Kidney (tissue), 14 donors: ENCODE data around the gene ALPL. TPM values are rescaled to one million over a fixed set of nuclear protein-coding genes. Genes with fewer than 3 reads are reported as not detected.

ENCODE experiments used
- DNase-seq, 5 donors: peaks; one replicate each; pipeline ENCODE4 v3.0.0-alpha.2; 2013 to 2020
- FAIRE-seq: peaks from 2 replicates; lab custom pipeline; 2012; peaks lifted over from hg19 to GRCh38; lab: Jason Lieb, UNC
- H3K27ac ChIP-seq, 2 donors: one replicate each; pipeline ENCODE4 v1.7.0; 2013; ENCODE audit warnings: low read depth in 2 of 2, low read length in 2 of 2, inconsistent platforms in 1 of 2
- H3K27me3 ChIP-seq: one replicate; pipeline ENCODE4 v1.7.1; 2013; ENCODE audit warnings: low read length, inconsistent platforms; ENCODE audit not compliant: control insufficient read depth, insufficient read depth
- H3K36me3 ChIP-seq, 3 donors: one replicate each; pipeline versions ENCODE4 v1.7.0 to v1.7.1; 2013; ENCODE audit warnings: low read length in 3 of 3, control low read depth in 1 of 3, inconsistent platforms in 1 of 3; ENCODE audit not compliant: insufficient read depth in 3 of 3, control insufficient read depth in 2 of 3
- H3K4me1 ChIP-seq, 3 donors: one replicate each; pipeline versions ENCODE4 v1.7.0 to v1.7.1; 2013; ENCODE audit warnings: low read length in 3 of 3, inconsistent platforms in 1 of 3, low read depth in 1 of 3; ENCODE audit not compliant: control insufficient read depth in 2 of 3, insufficient read depth in 2 of 3
- H3K4me3 ChIP-seq, 3 donors: one replicate each; pipeline versions ENCODE4 v1.7.0 to v1.8.1; 2013; ENCODE audit warnings: low read length in 3 of 3, control low read depth in 1 of 3, inconsistent platforms in 1 of 3
- H3K9ac ChIP-seq, 3 donors: one replicate each; pipeline versions ENCODE4 v1.7.0 to v1.7.1; 2013; ENCODE audit warnings: low read length in 3 of 3, control low read depth in 1 of 3, inconsistent platforms in 1 of 3
- H3K9me3 ChIP-seq, 3 donors: one replicate each; pipeline versions ENCODE4 v1.7.0 to v1.7.1; 2013; ENCODE audit warnings: low read length in 3 of 3, control low read depth in 1 of 3, inconsistent platforms in 1 of 3; ENCODE audit not compliant: control insufficient read depth in 2 of 3, insufficient read depth in 1 of 3
- CTCF ChIP-seq: IDR thresholded peaks from 3 replicates; pipeline ENCODE4 v1.5.1; 2012; ENCODE audit warnings: mild to moderate bottlenecking, moderate library complexity, borderline replicate concordance; ENCODE audit not compliant: insufficient read depth; ENCODE audit errors: extremely low read depth
- intact Hi-C: fragments of 100-400 bp; cut with DNase I; formaldehyde crosslinking; loops from one replicate; pipeline ENCODE4 v1.11.1; 2022
- polyA plus RNA-seq: library from polyadenylated mRNA; stranded (reverse); fragments of 350-450 nt; fragmentation: Illumina TruSeq; extraction: RNeasy Lipid Tissue Mini Kit (QIAGEN cat#74804); gene quantifications from one replicate; pipeline ENCODE4 v1.2.3, GENCODE V29; 2014; ENCODE audit warnings: low read depth, low replicate concordance; ENCODE audit not compliant: insufficient read depth
- total RNA-seq: library from RNA; stranded (reverse); fragmentation: NEBNext Ultra II Directional; extraction: Animal tissue kit (Norgen Biotek cat#: 25700); gene quantifications from one replicate; pipeline ENCODE4 v1.2.1, GENCODE V29; 2021
- donor health status: control.
- donor health status: control.
- donor health status: control.
- donor health status: control.
- donor health status: control.
- donor health status: DM: yes; HTN: yes; CAD: no.
- donor health status: Normal renal cell carcinoma (clear cell type).

ALPL gene
- total and polyA plus RNA-seq, 2 donors from 2014 or later, result 8.4 to 133 TPM

GRCh38 chr1:21568006-21568746, 59.0 kb downstream of the ALPL start:
- H3K4me1 ChIP-seq, result peaks cover 0 to 11% (median 5%) of the 10 kb centered on the region in 3 donors
- H3K27me3 ChIP-seq, result no peaks in the 10 kb centered on the region
- FAIRE-seq, result no peak
- TF ChIP-seq CTCF, result no peak
- no peak overlapping the region for H3K4me3 ChIP-seq
- peak in 1 of 5 donors; percentile 46 for DNase-seq
- H3K36me3 ChIP-seq, result no peaks in the 10 kb centered on the region
- peaks cover 0 to 3% (median 0%) of the 10 kb centered on the region in 3 donors for H3K9me3 ChIP-seq
- H3K9ac ChIP-seq, result no peak overlapping the region
- intact Hi-C loops, result no loop called here
- H3K27ac ChIP-seq, result no peak overlapping the region

- Histone ChIP-seq H3K4me1 (peaks cover 0 to 11% (median 5%) of the 10 kb centered on the region in 3 donors), H3K27ac (no peak overlapping the region), H3K9ac (no peak overlapping the region), H3K4me3 (no peak overlapping the region), H3K9me3 (peaks cover 0 to 3% (median 0%) of the 10 kb centered on the region in 3 donors), H3K36me3 (no peaks in the 10 kb centered on the region), H3K27me3 (no peaks in the 10 kb centered on the region)
- no peak for TF ChIP-seq CTCF
- intact Hi-C loops, result no loop called here
- DNase-seq (peak in 1 of 5 donors; percentile 45), FAIRE-seq (no peak)
Measured at GRCh38 chr1:21568809-21569385, 59.7 kb downstream of the ALPL start.

- DNase-seq (peak in 2 of 5 donors; percentile 45 to 59), FAIRE-seq (no peak)
- TF ChIP-seq CTCF, result no peak
- Histone ChIP-seq H3K4me3 (no peak overlapping the region), H3K9ac (no peak overlapping the region), H3K27ac (peak overlapping the region in 1 of 2 donors; percentile 51), H3K36me3 (no peaks in the 10 kb centered on the region), H3K27me3 (no peaks in the 10 kb centered on the region), H3K4me1 (peaks cover 0 to 10% (median 5%) of the 10 kb centered on the region in 3 donors), H3K9me3 (peaks cover 0 to 3% (median 0%) of the 10 kb centered on the region in 3 donors)
- intact Hi-C loops, result no loop called here
Measured at GRCh38 chr1:21569820-21570527, 60.8 kb downstream of the ALPL start.
